Measurements from ENCODE around the gene P4HTM. TPM values are rescaled to one million over a fixed set of nuclear protein-coding genes. Genes with fewer than 3 reads are reported as not detected.
A peak's percentile ranks its signal among the peaks of the same experiment; 100 is the strongest.

P4HTM gene
- polyA plus RNA-seq, 3 donors, result 14.9 to 40.0 (median 18.1) TPM

DNA sequence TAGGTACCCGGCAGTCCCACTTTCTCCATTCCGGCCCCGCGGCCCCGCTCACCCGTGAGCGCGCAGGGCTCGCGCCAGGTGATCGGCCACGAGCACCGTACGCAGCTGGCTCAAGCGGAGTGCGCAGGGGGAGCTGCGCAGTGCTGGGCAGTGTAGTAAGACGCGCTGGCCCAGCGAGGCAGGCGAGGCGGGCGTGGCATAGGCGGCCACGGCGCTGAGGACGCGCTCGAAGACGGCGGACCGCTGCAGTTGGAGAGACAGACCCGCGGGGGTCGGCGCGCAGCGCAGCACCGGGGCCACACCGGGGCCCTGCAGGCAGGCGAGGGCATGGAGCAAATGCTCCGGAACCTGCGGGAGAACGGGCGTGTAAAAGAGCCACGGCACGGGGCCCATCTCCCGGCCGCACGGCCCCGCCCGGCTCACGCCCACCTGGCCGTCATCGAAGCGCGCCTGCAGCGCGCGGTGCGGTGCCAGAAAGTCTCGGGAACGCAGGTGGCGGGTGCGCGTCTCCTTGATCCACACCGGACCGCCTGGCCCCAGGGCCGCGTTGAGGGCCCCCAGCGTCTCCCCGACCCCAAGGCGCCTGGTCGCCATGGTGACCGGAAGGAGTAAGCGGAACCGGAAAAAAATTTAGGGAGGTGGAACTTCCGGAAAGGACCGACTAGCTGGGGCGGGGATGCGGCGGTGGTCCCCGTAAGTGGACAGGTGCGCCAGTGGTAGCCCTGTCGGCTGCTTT lies 28.1 kb downstream of the P4HTM start, which contains the start of gene DALRD3:
Gene DALRD3, minus strand, starts transcription at position 610 of the 736 bp plus-strand sequence. Its CDS starts 16 bp downstream, at position 594.
- H3K79me2 ChIP-seq (ENCODE audit: insufficient read depth, low read length), result peaks cover 48% of the 10 kb centered on the region
- TF ChIP-seq, protein P1, sequence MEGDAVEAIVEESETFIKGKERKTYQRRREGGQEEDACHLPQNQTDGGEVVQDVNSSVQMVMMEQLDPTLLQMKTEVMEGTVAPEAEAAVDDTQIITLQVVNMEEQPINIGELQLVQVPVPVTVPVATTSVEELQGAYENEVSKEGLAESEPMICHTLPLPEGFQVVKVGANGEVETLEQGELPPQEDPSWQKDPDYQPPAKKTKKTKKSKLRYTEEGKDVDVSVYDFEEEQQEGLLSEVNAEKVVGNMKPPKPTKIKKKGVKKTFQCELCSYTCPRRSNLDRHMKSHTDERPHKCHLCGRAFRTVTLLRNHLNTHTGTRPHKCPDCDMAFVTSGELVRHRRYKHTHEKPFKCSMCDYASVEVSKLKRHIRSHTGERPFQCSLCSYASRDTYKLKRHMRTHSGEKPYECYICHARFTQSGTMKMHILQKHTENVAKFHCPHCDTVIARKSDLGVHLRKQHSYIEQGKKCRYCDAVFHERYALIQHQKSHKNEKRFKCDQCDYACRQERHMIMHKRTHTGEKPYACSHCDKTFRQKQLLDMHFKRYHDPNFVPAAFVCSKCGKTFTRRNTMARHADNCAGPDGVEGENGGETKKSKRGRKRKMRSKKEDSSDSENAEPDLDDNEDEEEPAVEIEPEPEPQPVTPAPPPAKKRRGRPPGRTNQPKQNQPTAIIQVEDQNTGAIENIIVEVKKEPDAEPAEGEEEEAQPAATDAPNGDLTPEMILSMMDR (IDR thresholded peaks at IDR 0.05), result no peak
- H3K4me1 ChIP-seq (ENCODE audit: control insufficient read depth in 1 of 2, insufficient read depth in 2 of 2, low read length in 2 of 2), result peaks cover 39 to 47% of the 10 kb centered on the region in 2 donors
- peak within 1 kb of the TSS; percentile 79 to 90 (median 84) for H3K4me3 ChIP-seq (replicated peaks in 1 of 3; ENCODE audit: low read depth in 2 of 3, low read length in 3 of 3)
- Mint-ChIP-seq H3K36me3 (peaks cover 23 to 34% of the 10 kb centered on the region in 2 donors), H3K27me3 (ENCODE audit: low read depth in 3 of 3) (peaks cover 0 to 2% (median 0%) of the 10 kb centered on the region in 3 donors), H3K4me3 (peak within 1 kb of the TSS; percentile 79 to 87), H3K4me1 (peaks cover 30% of the 10 kb centered on the region), H3K9me3 (no peaks in the 10 kb centered on the region), H3K27ac (peak within 1 kb of the TSS; percentile 84 to 99 (median 92))
- no peaks in the 10 kb centered on the region for H3K27me3 ChIP-seq (ENCODE audit: control insufficient read depth in 2 of 2, insufficient read depth in 2 of 2, low read length in 2 of 2)
- peak within 1 kb of the TSS; percentile 94 for H3K4me2 ChIP-seq (replicated peaks; ENCODE audit: extremely low read depth, low read length, poor library complexity, severe bottlenecking)
- intact Hi-C loops (cut with micrococcal nuclease), result no loop called here
- no peaks in the 10 kb centered on the region for H3K9me3 ChIP-seq (replicated peaks in 1 of 2; ENCODE audit: control insufficient read depth in 1 of 2, insufficient read depth in 1 of 2, low read length in 2 of 2)
- peaks cover 27% of the 10 kb centered on the region for H4K20me1 ChIP-seq (ENCODE audit: insufficient read depth, low read length)
- under 1% methylated on average over 85 of the region's 85 CpGs for WGBS (ENCODE audit: insufficient coverage)
- H3K36me3 ChIP-seq (replicated peaks in 1 of 2; ENCODE audit: control insufficient read depth in 1 of 2, insufficient read depth in 2 of 2, low read length in 2 of 2), result peaks cover 26 to 39% of the 10 kb centered on the region in 2 donors
- DNase-seq, result peak; percentile 39 to 63 (median 54)
- H3K9ac ChIP-seq (ENCODE audit: insufficient read depth, low read length, poor library complexity, severe bottlenecking), result peak within 1 kb of the TSS; percentile 81
- peak within 1 kb of the TSS; percentile 85 to 98 for H3K27ac ChIP-seq (ENCODE audit: low read depth in 1 of 2, low read length in 2 of 2)
- H2AFZ ChIP-seq (ENCODE audit: insufficient read depth, low read depth, low read length, poor library complexity, severe bottlenecking), result peak within 1 kb of the TSS; percentile 89

DNA sequence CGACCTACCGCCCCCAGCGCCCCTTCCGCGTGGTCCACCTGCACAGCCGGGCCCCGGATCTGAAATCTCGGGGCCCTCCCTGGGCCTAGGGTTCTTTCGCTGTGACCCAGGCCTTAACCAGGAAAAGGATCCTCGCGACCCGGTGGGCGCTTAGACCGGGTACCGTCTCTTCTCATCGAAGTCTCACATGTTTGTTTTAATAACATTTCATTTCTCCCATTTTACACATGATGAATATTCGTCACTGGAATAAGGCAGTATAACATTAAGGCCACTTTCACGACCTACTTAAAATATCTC lies 28.6 kb downstream of the P4HTM start:
- peak overlapping the region; percentile 94 for H3K4me2 ChIP-seq (replicated peaks; ENCODE audit: extremely low read depth, low read length, poor library complexity, severe bottlenecking)
- H3K36me3 Mint-ChIP-seq, result peaks cover 26 to 34% of the 10 kb centered on the region in 2 donors
- peak overlapping the region; percentile 79 to 87 for H3K4me3 Mint-ChIP-seq

More for the DNA sequence above, 28.6 kb downstream of the P4HTM start:
- peaks cover 0 to 2% (median 0%) of the 10 kb centered on the region in 3 donors for H3K27me3 Mint-ChIP-seq (ENCODE audit: low read depth in 3 of 3)
- peaks cover 32% of the 10 kb centered on the region for H3K4me1 Mint-ChIP-seq
- under 1% methylated on average over 15 of the region's 18 CpGs for WGBS (ENCODE audit: insufficient coverage)
- peaks cover 24 to 39% of the 10 kb centered on the region in 2 donors for H3K36me3 ChIP-seq (replicated peaks in 1 of 2; ENCODE audit: control insufficient read depth in 1 of 2, insufficient read depth in 2 of 2, low read length in 2 of 2)
- H3K79me2 ChIP-seq (ENCODE audit: insufficient read depth, low read length), result peaks cover 49% of the 10 kb centered on the region
- peak overlapping the region; percentile 84 to 99 (median 92) for H3K27ac Mint-ChIP-seq
- peaks cover 22% of the 10 kb centered on the region for H4K20me1 ChIP-seq (ENCODE audit: insufficient read depth, low read length)
- H3K4me1 ChIP-seq (ENCODE audit: control insufficient read depth in 1 of 2, insufficient read depth in 2 of 2, low read length in 2 of 2), result peaks cover 41 to 50% of the 10 kb centered on the region in 2 donors
- no peaks in the 10 kb centered on the region for H3K27me3 ChIP-seq (ENCODE audit: control insufficient read depth in 2 of 2, insufficient read depth in 2 of 2, low read length in 2 of 2)
- intact Hi-C loops (cut with micrococcal nuclease), result no loop called here
- peak overlapping the region; percentile 47 to 85 for H3K27ac ChIP-seq (ENCODE audit: low read depth in 1 of 2, low read length in 2 of 2)
- peak overlapping the region; percentile 81 for H3K9ac ChIP-seq (ENCODE audit: insufficient read depth, low read length, poor library complexity, severe bottlenecking)
- no peaks in the 10 kb centered on the region for H3K9me3 Mint-ChIP-seq
- no peaks in the 10 kb centered on the region for H3K9me3 ChIP-seq (replicated peaks in 1 of 2; ENCODE audit: control insufficient read depth in 1 of 2, insufficient read depth in 1 of 2, low read length in 2 of 2)
- TF ChIP-seq, protein P1 (IDR thresholded peaks at IDR 0.05), result no peak
- no peak for DNase-seq
- H2AFZ ChIP-seq (ENCODE audit: insufficient read depth, low read depth, low read length, poor library complexity, severe bottlenecking), result peak overlapping the region; percentile 89
- peak overlapping the region; percentile 79 to 90 (median 84) for H3K4me3 ChIP-seq (replicated peaks in 1 of 3; ENCODE audit: low read depth in 2 of 3, low read length in 3 of 3)
